GM19023 (cell line): ENCODE data around the gene SLC39A10.

ENCODE experiments used
- ATAC-seq: cut with Tn5 transposase; IDR thresholded peaks from one replicate; pipeline ENCODE4 v1.9.1; 2021; ENCODE audit warnings: mild to moderate bottlenecking, moderate library complexity; ENCODE audit not compliant: unreplicated experiment

SLC39A10 gene

GRCh38 chr2:195722075-195722474 is 65.0 kb downstream of the SLC39A10 start:
- ATAC-seq, result no peak

- ATAC-seq, result no peak
These were observed 70.1 kb downstream of the SLC39A10 start for GRCh38 chr2:195727106-195727505.

- no peak for ATAC-seq
These were observed 73.9 kb downstream of the SLC39A10 start for GRCh38 chr2:195730912-195731311.

GRCh38 chr2:195732574-195732973 is 75.5 kb downstream of the SLC39A10 start:
- ATAC-seq, result no peak

GRCh38 chr2:195733831-195734230 is 76.8 kb downstream of the SLC39A10 start:
- ATAC-seq, result no peak

- no peak for ATAC-seq
These were observed 77.4 kb downstream of the SLC39A10 start for GRCh38 chr2:195734395-195734794.

- ATAC-seq, result no peak
These were observed 77.9 kb downstream of the SLC39A10 start for GRCh38 chr2:195734931-195735330.

- no peak for ATAC-seq
These were observed 78.3 kb downstream of the SLC39A10 start for GRCh38 chr2:195735347-195735746.

GRCh38 chr2:195737511-195738325 is 80.7 kb downstream of the SLC39A10 start:
- ATAC-seq, result no peak

GRCh38 chr2:195741191-195741590 is 84.2 kb downstream of the SLC39A10 start:
- ATAC-seq, result no peak

- ATAC-seq, result no peak
These were observed 99.4 kb downstream of the SLC39A10 start for GRCh38 chr2:195756218-195756942.

GRCh38 chr2:195758846-195759245 is 101.8 kb downstream of the SLC39A10 start:
- ATAC-seq, result no peak

GRCh38 chr2:195759877-195760276 is 102.9 kb downstream of the SLC39A10 start:
- no peak for ATAC-seq

- ATAC-seq, result no peak
These were observed 106.8 kb downstream of the SLC39A10 start for GRCh38 chr2:195763866-195764265.

- ATAC-seq, result no peak
These were observed 109.7 kb downstream of the SLC39A10 start for GRCh38 chr2:195766691-195767090.

- no peak for ATAC-seq
These were observed 111.4 kb downstream of the SLC39A10 start for GRCh38 chr2:195768431-195768830.

- ATAC-seq, result no peak
These were observed 112.9 kb downstream of the SLC39A10 start for GRCh38 chr2:195769975-195770374.

- no peak for ATAC-seq
These were observed 122.5 kb downstream of the SLC39A10 start for GRCh38 chr2:195779491-195779890.

GRCh38 chr2:195782156-195782555 is 125.1 kb downstream of the SLC39A10 start:
- no peak for ATAC-seq
